Stimulated activated CD8-positive, alpha-beta memory T cell treated with anti-CD3 and anti-CD28 coated beads, Interleukin-7, amount 100 ng/mL, for 24 hours (primary cell): ENCODE results near the gene EWSR1.
"Not testable (repeated sequence)": the region's sequence is repeated elsewhere in the genome, so short reads cannot be mapped to it uniquely, and the experiment has no call there.

Source experiments
- DNase-seq: peaks from one replicate; pipeline ENCODE4 v3.0.0-alpha.2; 2020; ENCODE audit warnings: low read depth

Gene EWSR1

GRCh38 chr22:29267858-29268510, at the start of gene EWSR1, which contains the start of gene RHBDD3:
TSS of gene EWSR1 (plus strand) at chr22:29268268. CDS start at chr22:29268337, 69 bp downstream.
TSS of gene RHBDD3 (minus strand) at chr22:29267981. CDS start at chr22:29265626, 2,355 bp downstream.
- DNase-seq, result peak; percentile 95

DNA sequence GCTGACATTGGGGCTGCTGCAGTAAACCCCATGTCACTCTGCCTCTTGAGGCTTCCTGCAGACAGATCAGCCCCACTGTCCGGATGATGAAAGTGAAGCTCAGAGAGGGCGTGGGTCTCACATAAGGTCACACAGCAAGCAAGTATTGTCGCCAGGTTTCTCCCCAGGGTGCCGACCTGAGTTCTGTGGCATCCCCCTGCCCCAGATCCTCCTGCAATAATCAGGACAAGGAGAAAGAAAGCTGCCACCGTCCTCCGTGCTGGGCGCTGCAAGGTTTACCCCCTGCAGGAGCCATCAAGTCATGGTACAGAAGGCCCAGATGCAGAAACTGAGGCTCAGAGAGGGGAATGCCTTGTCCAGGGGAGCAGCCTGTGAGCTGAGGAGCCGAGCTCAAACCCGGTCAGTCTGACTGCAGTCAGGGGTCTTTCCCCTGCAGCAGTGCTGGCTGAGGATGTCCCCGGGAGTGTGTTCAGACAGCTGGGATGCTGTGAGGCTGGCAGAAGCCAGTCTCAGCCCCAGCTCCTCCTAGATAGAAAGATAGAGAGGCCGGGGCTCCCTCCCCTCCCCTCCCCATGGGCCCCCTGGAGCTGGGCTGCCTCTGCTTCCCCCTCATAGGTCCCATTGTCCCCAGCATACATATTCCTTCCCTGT, 49.2 kb upstream of the EWSR1 start:
- no peak for DNase-seq

- not testable (repeated sequence) for DNase-seq
Observed at GRCh38 chr22:29219409-29219782, 48.7 kb upstream of the EWSR1 start.

DNA sequence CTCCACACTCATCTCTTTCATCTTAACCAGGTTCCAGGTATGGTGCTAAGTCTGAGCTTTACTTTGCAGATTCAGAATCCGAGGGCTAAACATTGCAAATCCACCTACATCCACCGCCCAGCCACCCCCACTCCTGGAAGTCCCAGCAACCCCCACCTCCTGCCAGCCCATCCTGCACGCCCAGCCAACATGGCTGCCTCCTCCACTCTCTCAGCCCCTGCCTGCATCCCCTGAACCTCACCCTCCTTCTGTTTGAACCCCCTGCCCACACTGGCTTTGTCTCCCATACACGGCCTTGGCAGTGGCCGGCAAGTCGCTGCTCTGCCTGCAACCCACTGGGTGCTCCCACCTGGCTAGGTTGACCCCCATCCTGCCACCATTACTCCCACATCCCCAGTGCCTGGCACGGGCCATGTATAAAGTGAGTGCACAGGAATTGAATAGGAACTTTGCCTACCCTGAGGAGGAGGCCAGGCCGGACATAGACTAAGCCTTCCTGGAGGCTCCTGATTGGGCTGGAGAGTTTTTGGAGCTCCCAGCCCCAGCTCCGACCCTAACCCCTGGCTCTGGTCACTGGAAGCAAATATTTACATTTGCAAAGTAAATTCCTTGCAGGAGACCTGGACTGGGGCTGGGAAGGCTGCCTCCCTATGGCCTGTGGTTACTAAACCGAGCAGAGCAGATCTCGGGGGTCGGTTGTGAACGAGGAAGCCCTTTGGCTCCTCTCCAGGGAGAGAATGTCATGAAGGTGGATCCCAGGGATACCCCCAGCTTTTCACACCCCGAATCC, 48.0 kb upstream of the EWSR1 start:
- no peak for DNase-seq

DNA sequence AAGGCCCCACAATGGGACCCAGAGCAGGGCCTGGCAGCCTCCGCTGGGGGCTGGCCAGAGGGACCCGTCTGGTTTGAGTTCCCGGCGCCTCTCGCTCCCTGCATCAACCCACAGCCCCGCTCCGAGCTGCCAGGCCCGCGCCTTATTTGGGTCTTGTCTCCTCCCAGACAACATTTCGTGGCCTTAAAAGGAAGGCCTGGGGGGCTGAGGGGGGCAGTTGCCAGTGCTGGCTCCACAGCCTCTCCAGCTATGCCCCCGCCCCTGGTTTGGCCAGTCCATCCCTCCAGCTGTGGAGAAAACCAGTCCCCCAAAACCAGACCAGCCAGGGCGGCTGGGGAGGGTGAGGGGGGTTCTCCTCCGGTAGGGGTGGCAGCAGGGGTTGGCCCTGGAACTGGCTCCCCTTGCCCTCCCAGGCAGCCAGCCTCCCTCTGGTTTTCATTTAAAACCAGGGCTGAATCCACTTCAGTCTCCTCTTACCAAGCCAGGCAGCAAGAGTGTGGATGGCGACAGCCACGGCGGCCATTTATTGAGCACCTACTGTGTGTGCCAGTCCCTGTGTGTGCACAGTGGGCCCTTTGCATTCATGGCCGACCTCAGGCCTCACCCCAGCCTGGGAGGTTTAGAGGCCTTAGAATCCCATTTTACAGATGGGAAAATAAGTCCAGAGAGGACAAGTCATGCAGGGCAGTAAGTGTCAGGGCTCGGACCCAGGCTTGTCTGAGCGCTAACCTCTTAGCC, 43.8 kb upstream of the EWSR1 start:
- no peak for DNase-seq

- no peak for DNase-seq
Observed at GRCh38 chr22:29224859-29225410, 43.1 kb upstream of the EWSR1 start.

DNA sequence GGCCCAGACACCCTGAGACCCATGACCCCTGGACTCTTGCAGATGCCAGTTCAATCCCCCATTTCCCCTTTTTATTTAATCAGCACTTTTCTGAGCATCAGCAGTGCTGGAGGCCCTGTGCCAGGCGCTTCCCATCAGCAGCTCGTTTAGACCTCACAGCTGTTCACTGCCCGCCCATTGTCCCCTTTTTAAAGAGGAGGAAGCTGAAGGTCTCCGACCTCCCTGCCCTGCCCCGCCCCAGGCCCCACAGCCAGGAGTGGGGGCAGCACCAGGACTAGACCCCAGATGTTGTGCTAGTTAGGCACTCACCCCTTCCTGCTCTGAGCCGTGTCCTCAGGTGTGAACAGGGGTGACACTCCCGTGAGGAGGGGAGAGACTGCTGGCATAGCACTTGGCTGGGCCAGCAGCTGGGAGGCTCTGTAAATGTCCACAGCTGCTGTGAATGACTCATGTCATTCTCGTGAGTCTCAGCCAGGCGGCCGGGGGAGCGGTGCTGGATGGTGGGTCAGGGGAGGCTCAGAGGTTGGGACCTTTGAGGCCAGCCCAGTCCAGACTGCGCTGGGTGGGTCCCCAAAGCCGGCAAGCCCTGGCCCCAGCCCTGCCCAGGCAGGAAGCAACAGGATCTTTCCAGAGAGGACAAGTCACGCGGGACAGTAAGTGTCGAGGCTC, 42.5 kb upstream of the EWSR1 start:
- no peak for DNase-seq

GRCh38 chr22:29226351-29226981, 41.6 kb upstream of the EWSR1 start:
- no peak for DNase-seq

DNA sequence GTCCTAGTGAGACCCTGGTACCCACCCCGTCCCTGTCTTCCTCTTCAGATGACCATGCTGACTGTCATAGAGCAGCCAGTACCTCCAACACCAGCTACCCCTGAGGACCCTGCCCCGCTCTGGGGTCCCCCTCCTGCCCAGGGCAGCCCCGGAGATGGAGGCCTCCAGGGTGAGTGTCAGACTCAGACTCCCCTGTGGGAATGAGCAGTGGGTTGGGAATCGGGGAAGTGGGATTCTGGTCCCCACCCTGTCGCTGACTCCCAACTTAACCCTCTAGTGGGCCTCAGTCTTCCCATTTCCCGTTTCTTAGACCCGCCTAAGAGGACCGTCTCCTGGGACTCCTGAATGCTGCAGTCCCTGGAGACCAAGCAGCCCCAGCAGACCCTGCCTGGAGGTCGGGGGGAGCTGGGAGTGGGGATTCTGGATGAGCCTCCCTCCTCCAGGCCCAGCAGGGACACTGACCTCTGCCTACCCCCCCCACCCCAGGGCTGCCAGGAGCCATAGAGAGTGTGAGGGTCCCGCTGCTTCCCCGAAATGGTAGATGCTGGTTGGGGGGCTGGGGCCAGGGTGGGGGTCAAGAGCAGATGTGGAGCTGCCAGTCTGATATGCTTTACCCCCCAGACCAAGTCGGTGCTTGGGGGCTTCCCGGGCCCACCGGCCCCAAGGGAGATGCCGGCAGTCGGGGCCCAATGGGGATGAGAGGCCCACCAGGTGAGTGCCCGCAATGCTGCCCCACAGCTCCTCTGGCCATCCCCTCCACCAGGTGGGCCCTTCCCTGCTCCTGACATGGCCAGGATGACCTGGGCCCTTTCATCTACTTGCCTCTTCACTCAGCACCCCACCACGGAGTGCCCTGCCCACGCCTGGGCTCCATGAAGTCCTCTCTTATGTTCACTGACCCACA, 36.8 kb upstream of the EWSR1 start:
- DNase-seq, result no peak

- no peak for DNase-seq
Observed at GRCh38 chr22:29231971-29232959, 35.8 kb upstream of the EWSR1 start.

DNA sequence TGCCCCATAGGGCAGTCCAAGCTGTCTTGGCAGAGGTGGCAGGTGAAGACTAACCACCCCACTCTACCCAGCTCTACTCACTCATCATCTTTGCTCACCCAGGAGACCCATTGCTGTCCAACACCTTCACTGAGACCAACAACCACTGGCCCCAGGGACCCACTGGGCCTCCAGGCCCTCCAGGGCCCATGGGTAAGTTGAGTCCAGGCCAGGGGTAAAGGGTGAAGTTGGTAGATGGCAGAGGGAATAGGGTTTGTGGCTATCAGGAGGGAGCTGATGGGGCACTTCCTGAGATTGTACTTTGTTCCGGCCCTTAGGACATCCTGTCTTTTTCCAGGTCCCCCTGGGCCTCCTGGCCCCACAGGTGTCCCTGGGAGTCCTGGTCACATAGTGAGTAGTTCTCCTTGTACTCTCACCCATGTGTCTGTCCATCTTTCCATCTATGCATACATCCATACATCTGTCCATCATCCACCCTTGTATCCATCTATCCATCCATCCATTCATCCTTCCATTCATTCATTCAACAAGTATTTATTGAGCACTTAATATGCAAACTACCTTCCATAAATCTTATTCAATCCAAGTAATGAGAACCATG, 34.7 kb upstream of the EWSR1 start:
- no peak for DNase-seq

DNA sequence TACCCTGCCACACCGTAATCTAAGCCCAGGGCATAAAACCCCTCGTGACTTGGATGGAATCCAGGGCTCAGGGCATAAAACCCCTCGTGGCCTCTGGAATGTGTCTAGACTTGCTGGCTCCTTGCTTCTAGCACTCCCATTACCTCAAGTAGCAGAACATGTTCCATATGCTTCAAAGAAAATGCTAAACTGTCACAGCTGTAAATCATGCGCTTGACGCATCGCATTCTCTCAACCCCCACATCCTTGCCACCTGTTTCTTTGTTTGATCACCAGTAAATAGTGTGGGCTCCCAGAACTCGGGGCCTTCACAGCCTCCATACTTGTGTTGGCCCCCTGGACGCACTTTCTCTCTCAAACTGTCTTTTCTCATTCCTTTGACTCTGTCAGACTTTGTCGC, 27.6 kb upstream of the EWSR1 start:
- not testable (repeated sequence) for DNase-seq

DNA sequence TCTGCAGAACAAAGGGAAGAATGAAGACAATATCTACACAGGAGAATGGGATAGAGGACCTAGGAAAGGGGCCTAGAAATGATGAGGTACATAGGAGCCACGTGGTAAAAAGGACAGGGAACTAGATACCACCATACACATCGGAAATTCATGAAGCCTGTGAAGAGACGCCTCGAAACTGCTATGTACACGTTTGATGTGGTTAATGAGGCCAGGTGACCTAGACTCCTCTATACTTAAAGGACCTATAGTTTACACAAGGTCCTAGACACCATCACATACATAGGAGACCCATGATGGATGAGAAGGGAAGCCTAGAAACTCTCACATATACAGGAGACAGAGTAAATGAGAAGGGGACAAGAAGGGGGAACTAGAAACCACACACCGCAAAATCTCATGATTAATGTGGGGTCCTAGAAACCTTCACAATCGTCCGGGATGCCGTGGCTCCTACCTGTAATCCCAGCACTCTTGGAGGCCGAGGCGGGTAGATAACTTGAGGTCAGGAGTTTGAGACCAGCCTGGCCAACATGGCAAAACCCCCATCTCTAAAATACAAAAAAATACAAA, 24.1 kb upstream of the EWSR1 start:
- DNase-seq, result no peak

GRCh38 chr22:29244785-29245625, 23.1 kb upstream of the EWSR1 start:
- no peak for DNase-seq

- peak; percentile 55 for DNase-seq
Observed at GRCh38 chr22:29245626-29246385, 22.3 kb upstream of the EWSR1 start.

DNA sequence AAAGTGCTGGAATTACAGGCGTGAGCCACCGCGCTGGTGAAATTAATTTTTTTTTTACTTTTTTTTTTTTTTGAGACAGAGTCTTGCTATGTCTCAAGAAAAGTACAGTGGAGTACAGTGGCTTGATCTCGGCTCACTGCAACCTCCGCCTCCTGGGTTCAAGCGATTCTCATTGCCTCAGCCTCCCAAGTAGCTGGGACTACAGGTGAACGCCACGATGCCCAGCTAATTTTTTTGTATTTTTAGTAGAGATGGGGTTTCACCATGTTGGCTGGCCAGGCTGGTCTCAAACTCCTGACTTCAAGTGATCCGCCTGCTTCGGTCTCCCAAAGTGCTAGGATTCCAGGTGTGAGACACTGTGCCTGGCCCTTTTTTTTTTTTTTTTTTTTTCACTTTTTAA, 20.2 kb upstream of the EWSR1 start:
- not testable (repeated sequence) for DNase-seq
